A549 (cell line): ENCODE data around the gene FOXI3. TPM values are rescaled to one million over a fixed set of nuclear protein-coding genes. Genes with fewer than 3 reads are reported as not detected.

ENCODE experiments used
- ATAC-seq, 2 experiments: fragments of 200-7000 bp in 1 of 2; fragments of >200 bp in 1 of 2; cut with Nextera tagmentation in 1 of 2; cut with Tn5 transposase in 1 of 2; 3 replicates each; pipeline versions ENCODE4 v1.8.0 to v1.9.1; 2018 to 2020; ENCODE audit warnings: mild to moderate bottlenecking in 1 of 2, moderate library complexity in 1 of 2
- CTCF ChIA-PET: fragments of 300-600 bp; sonication (Branson Sonifier 250); formaldehyde crosslinking; extraction: SDS; loops from one replicate; lab custom pipeline; 2021; ENCODE audit warnings: antibody characterized with exemption, inconsistent platforms; lab: Yijun Ruan, JAX
- POLR2A ChIA-PET: fragments of 350-600 bp; formaldehyde crosslinking; extraction: SDS; loops from one replicate; lab custom pipeline; 2021; ENCODE audit warnings: antibody characterized with exemption, inconsistent platforms; lab: Yijun Ruan, JAX
- DNase-seq, 2 experiments: peaks; one replicate each; pipeline versions ENCODE4 v3.0.0 to v3.0.0-alpha.2; 2011 to 2016; ENCODE audit warnings: low read depth in 1 of 2, low spot score in 1 of 2
- FAIRE-seq: peaks from 2 replicates; lab custom pipeline; 2011; peaks lifted over from hg19 to GRCh38; lab: Jason Lieb, UNC
- H3K27ac ChIP-seq, 2 experiments: fragments of >200 bp; sonication (Bioruptor Twin); formaldehyde crosslinking; 3 replicates each; pipeline ENCODE4 v1.5.1; 2016 to 2017
- H3K4me1 ChIP-seq: fragments of >200 bp; sonication (Bioruptor Twin); formaldehyde crosslinking; 3 replicates; pipeline ENCODE4 v1.6.1; 2016
- H3K4me2 ChIP-seq: fragments of >200 bp; sonication (Bioruptor Twin); formaldehyde crosslinking; 3 replicates; pipeline ENCODE4 v1.6.1; 2016
- H3K4me3 ChIP-seq: fragments of >200 bp; sonication (Bioruptor Twin); formaldehyde crosslinking; 3 replicates; pipeline ENCODE4 v1.5.1; 2016
- H3K9me3 ChIP-seq: fragments of >200 bp; sonication (Bioruptor Twin); formaldehyde crosslinking; 3 replicates; pipeline ENCODE4 v1.6.1; 2016
- ATOH8 ChIP-seq: fragments of 250-450 bp; sonication (Bioruptor Pico); IDR thresholded peaks from 2 replicates; pipeline ENCODE4 v1.5.0; 2020; ENCODE audit warnings: low read depth, mild to moderate bottlenecking, moderate library complexity
- CBX8 ChIP-seq: fragments of 200-600 bp; sonication (generic); IDR thresholded peaks from 2 replicates; pipeline ENCODE4 v1.6.1; 2016
- CEBPB ChIP-seq, 2 experiments: fragments of >200 bp in 1 of 2; sonication (Bioruptor Twin) in 1 of 2; formaldehyde crosslinking in 1 of 2; IDR thresholded peaks; 2 replicates each; pipeline ENCODE4 v1.6.1; 2012 to 2016
- CTCF ChIP-seq: fragments of >200 bp; sonication (Bioruptor Twin); formaldehyde crosslinking; IDR thresholded peaks from 3 replicates; pipeline ENCODE4 v1.5.1; 2016
- EHMT2 ChIP-seq: fragments of 200-600 bp; sonication (generic); IDR thresholded peaks from 2 replicates; pipeline ENCODE4 v1.6.1; 2016; ENCODE audit warnings: antibody characterized with exemption, low read depth, mild to moderate bottlenecking, moderate library complexity
- FOSB ChIP-seq: fragments of 250-450 bp; sonication (Bioruptor Pico); IDR thresholded peaks from 2 replicates; pipeline ENCODE4 v1.5.0; 2020; ENCODE audit warnings: mild to moderate bottlenecking, moderate library complexity
- FOSL2 ChIP-seq, 2 experiments: fragments of 450-650 bp in 1 of 2; fragments of >200 bp in 1 of 2; sonication (Bioruptor Twin) in 1 of 2; formaldehyde crosslinking; IDR thresholded peaks; 2 replicates each; pipeline versions ENCODE4 v1.5.0 to v1.6.1; 2016 to 2020; ENCODE audit warnings: mild to moderate bottlenecking in 1 of 2, moderate library complexity in 1 of 2
- FOXS1 ChIP-seq: fragments of 250-450 bp; sonication (Bioruptor Pico); IDR thresholded peaks from 2 replicates; pipeline ENCODE4 v1.5.0; 2020; ENCODE audit warnings: mild to moderate bottlenecking, moderate library complexity
- HEYL ChIP-seq: fragments of 250-450 bp; sonication (Bioruptor Pico); IDR thresholded peaks from 2 replicates; pipeline ENCODE4 v1.8.0; 2021; ENCODE audit warnings: mild to moderate bottlenecking, moderate library complexity
- HMGXB4 ChIP-seq: fragments of 250-450 bp; sonication (Bioruptor Pico); IDR thresholded peaks from 2 replicates; pipeline ENCODE4 v1.5.0; 2021; ENCODE audit warnings: mild to moderate bottlenecking, moderate library complexity, borderline replicate concordance
- HOXB13 ChIP-seq: fragments of 250-450 bp; sonication (Bioruptor Pico); IDR thresholded peaks from 2 replicates; pipeline ENCODE4 v1.5.0; 2020; ENCODE audit warnings: low read depth, mild to moderate bottlenecking, moderate library complexity
- NR3C1 ChIP-seq: fragments of >200 bp; sonication (Bioruptor Twin); formaldehyde crosslinking; IDR thresholded peaks from 3 replicates; pipeline ENCODE4 v1.6.1; 2017
- POLR2A ChIP-seq: IDR thresholded peaks from 2 replicates; pipeline ENCODE4 v1.6.1; 2012; ENCODE audit warnings: mild to moderate bottlenecking, low read length
- RCOR1 ChIP-seq: fragments of 150-350 bp; IDR thresholded peaks from 2 replicates; pipeline ENCODE4 v1.6.1; 2014; ENCODE audit warnings: antibody characterized with exemption, low read length, low read depth
- RFX5 ChIP-seq: fragments of 450-650 bp; IDR thresholded peaks from 2 replicates; pipeline ENCODE4 v1.7.1; 2014; ENCODE audit warnings: antibody characterized with exemption, mild to moderate bottlenecking, moderate library complexity
- RNF2 ChIP-seq: fragments of 200-600 bp; sonication (generic); IDR thresholded peaks from 2 replicates; pipeline ENCODE4 v1.6.1; 2016; ENCODE audit warnings: low read depth, mild to moderate bottlenecking, antibody characterized with exemption, moderate library complexity, borderline replicate concordance
- SMC3 ChIP-seq: fragments of >200 bp; sonication (Bioruptor Twin); formaldehyde crosslinking; IDR thresholded peaks from 3 replicates; pipeline ENCODE4 v1.6.1; 2018; ENCODE audit warnings: inconsistent platforms
- USF2 ChIP-seq: fragments of 450-650 bp; IDR thresholded peaks from 2 replicates; pipeline ENCODE4 v1.6.1; 2014; ENCODE audit warnings: antibody characterized with exemption
- WGBS: methylation state at CpG from one replicate; pipeline ENCODE4 v1.1.6; 2017; ENCODE audit errors: missing lambda C conversion rate; 5-methylcytosine and 5-hydroxymethylcytosine counted together
- polyA plus RNA-seq, 4 experiments: library from polyadenylated mRNA; depleted of rRNA in 3 of 4; stranded (reverse); fragments of >200 nt; fragmentation: RNase III in 1 of 4; extraction: RNeasy Plus Mini Kit Qiagen cat#74134 plus additional on column Dnase treatment in 1 of 4; gene quantifications; 2 replicates in 3 of 4; 3 replicates in 1 of 4; pipeline ENCODE4 v1.2.3, GENCODE V29; 2011 to 2017

The FOXI3 gene
- polyA plus RNA-seq, 2 of the 4 experiments (the other 2 are of a cell fraction), result not detected

- Histone ChIP-seq H3K27ac (no peak overlapping the region; a peak in 1 of 6 replicates), H3K4me3 (peak overlapping the region; percentile 58), H3K9me3 (no peaks in the 10 kb centered on the region), H3K4me1 (peaks cover 11% of the 10 kb centered on the region; the same call in 2 of the 3 replicates), H3K4me2 (peak overlapping the region; percentile 99)
- 22% methylated on average over 28 of the region's 108 CpGs for WGBS
- POLR2A ChIA-PET, result no interaction called here
- no peak for FAIRE-seq
- ATAC-seq, result peak; percentile 54 to 56
- TF ChIP-seq ATOH8 (CRISPR knock-in tag), result no peak
- TF ChIP-seq HMGXB4 (CRISPR knock-in tag), result no peak
- TF ChIP-seq RFX5, result no peak
- no peak for TF ChIP-seq POLR2A
- TF ChIP-seq CEBPB (IDR thresholded peaks at IDR 0.05), result no peak
- TF ChIP-seq USF2, result no peak
- TF ChIP-seq HEYL, result no peak
- no peak for TF ChIP-seq FOSL2 (IDR thresholded peaks at IDR 0.05)
- TF ChIP-seq FOSL2 (CRISPR knock-in tag; IDR thresholded peaks at IDR 0.05), result no peak
- TF ChIP-seq NR3C1, result no peak
- no peak for TF ChIP-seq SMC3
- 0 out of 2 replicates have a peak, but pooled peaks have one; percentile 76 for TF ChIP-seq CBX8
- TF ChIP-seq EHMT2, result no peak
- TF ChIP-seq FOXS1, result no peak
- 0 out of 2 replicates have a peak, but pooled peaks have one; percentile 16 for TF ChIP-seq RNF2
- no peak for TF ChIP-seq CTCF
- no peak for TF ChIP-seq FOSB
- no peak for TF ChIP-seq RCOR1
- DNase-seq, result peak in 1 of 2 experiments; percentile 23
- CTCF ChIA-PET, result interaction anchor here (0.5 kb wide), 1 partner anchor 126 kb away, joined by 3 read pairs; no protein-coding TSS in a partner anchor
These were observed 505 bp downstream of the FOXI3 start for GRCh38 chr2:88451811-88452564.

GRCh38 chr2:88450925-88451810 lies 1.3 kb downstream of the FOXI3 start:
- Histone ChIP-seq H3K4me2 (peak overlapping the region; percentile 99), H3K27ac (no peak overlapping the region), H3K4me1 (peaks cover 11% of the 10 kb centered on the region; the same call in 2 of the 3 replicates), H3K9me3 (no peaks in the 10 kb centered on the region), H3K4me3 (peak overlapping the region; percentile 58; the same call in 2 of the 3 replicates)
- ChIA-PET POLR2A (no interaction called here), CTCF (interaction anchor here (0.5 to 1.3 kb wide), 2 partner anchors 36 to 125 kb away, joined by 3 read pairs; no protein-coding TSS in a partner anchor)
- no peak for FAIRE-seq
- WGBS, result 34% methylated on average over 18 of the region's 18 CpGs
- TF ChIP-seq CBX8 (peak; percentile 40; the same call in 1 of the 2 replicates), RNF2 (peak; percentile 87), HOXB13 (no peak)
- peak in 1 of 2 experiments; percentile 25; a peak in 3 of 6 replicates for ATAC-seq
- no peak for DNase-seq
